ENCODE measurements around the gene CACNB2.
A peak's percentile ranks its signal among the peaks of the same experiment; 100 is the strongest.

Gene CACNB2

DNA sequence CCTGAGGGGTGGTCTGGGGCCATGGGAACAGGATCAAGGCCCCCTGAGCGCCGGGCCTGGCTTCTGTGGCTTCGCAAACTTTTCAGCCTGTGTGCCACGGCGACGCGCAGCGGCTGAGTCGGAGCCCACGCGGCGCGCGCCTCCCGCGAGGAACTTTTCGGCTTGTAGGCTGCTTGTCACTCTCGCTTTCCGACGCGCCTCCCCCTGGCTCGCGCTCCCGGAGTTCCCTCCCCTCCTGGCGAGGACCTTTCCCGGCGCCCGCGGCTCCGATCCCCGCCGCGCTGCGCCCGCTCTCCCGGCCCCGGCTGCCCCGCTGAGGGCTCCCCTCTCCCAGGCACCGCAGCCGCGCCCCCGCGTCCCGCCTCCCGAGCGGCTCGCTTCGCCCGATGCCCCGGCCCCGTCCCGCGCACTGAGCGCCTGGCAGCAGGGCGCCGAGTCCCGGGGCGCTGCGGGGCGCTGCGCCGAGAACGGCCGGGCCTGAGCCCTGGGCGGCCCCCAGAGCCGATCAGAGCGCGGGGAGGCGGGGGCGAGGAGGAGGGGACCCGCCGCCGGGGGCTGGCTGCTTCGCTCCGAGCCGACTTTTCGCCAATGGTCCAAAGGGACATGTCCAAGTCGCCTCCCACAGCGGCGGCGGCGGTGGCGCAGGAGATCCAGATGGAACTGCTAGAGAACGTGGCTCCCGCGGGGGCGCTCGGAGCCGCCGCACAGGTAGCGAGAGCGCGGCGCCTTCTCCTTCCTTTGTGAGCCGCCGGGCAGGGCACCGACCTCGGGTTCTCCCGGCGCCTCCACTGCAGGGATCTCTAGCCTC lies at the start of gene CACNB2:
CACNB2 (plus strand) TSS at position 276 of the 808 bp plus-strand sequence.
- peak; percentile 73 for DNase-seq (ENCODE audit: low spot score)

DNA sequence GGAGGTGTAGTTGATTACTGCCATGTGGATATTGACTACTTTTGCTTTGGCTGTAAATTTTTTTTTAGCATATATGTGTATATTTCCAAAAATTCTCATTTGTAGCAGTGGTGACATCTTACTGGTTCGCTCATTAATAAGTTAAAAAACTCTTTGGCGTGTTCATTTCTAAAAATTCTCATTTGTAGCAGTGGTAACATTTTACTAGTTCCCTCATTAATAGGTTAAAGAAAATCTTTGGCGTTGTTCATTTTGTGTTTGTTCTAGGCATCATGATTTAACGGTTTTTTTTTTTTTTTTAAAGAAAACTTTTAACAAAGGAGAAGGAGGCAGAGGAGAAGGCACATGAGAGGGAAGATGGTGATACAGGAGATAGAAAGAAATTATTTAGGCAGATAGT lies 45.9 kb upstream of the CACNB2 start:
- DNase-seq (ENCODE audit: low spot score): no peak

DNA sequence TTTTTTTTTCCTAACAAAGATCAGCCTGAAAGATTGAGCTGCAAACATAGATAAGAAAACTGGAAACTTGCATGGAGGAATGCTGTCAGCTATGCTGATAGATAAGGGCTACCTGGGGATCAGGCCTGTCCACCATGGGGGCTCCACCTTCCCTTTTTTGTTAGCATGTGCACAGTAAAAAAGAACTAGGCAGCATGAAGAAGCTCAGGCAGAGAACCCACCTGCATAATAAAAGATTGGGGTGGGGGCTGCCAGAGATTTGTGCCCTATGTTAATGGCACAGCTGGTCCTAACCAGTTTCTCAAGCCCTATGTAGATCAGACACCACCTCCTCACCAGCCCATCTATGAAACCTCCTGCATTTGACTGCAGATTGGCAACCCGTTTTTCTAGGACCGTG lies 45.4 kb upstream of the CACNB2 start:
- DNase-seq (ENCODE audit: low spot score): no peak

DNA sequence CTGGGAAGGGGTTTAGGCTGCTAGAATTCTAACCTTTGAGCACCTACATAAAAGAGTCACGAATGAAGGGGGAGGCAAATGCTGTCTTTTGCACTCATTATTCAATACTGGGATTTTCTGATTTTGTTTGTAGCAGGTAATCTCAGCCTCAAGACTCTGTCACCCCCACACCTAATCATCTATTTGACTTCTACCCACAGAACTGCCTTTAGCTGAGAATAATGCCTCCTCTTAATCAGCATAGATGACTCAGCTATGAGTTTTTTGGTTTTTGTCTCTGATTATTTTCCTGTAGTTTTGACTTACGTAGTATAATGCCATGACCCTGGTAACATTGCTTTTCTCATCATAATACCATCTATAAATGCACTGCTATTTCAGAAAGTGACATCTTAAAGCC lies 42.7 kb upstream of the CACNB2 start:
- DNase-seq (ENCODE audit: low spot score): no peak

DNA sequence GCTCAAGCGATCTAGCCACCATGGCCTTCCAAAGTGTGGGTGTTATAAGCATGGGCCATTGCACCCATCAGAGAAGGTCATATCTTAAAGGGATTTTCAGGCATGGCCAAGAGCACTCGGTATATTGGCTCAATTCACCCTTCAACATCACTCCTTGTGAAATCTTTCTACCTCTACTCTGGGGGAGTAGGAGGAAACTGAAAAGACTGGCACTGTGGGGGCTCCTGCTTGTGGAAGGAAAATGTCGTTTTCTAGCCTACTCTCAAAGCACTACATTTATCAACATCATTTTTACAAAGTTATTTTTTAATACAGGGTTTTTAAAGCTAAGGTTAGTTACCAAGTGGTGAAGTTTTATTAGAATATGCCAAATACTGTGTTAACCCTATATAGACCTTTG lies 42.0 kb upstream of the CACNB2 start:
- no peak for DNase-seq (ENCODE audit: low spot score)

DNA sequence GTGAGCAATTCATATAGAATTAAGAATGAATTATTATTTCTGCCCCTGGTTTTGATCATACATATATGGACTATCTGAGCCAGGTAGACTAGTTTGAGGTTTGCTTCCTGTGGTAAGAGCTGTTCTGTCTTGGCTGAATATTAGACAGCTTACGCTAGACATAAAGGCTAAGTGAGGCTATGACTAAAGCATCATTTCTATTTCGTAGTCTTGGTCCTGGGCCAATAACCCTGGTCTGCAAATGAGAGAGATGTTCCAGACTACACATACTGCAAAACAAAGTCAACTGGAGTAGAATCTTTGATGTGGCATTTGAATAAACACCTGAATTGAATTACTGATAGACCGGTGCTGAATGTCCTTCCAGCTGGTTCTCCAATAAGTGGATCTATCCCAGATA lies 40.8 kb upstream of the CACNB2 start:
- DNase-seq (ENCODE audit: low spot score): no peak

DNA sequence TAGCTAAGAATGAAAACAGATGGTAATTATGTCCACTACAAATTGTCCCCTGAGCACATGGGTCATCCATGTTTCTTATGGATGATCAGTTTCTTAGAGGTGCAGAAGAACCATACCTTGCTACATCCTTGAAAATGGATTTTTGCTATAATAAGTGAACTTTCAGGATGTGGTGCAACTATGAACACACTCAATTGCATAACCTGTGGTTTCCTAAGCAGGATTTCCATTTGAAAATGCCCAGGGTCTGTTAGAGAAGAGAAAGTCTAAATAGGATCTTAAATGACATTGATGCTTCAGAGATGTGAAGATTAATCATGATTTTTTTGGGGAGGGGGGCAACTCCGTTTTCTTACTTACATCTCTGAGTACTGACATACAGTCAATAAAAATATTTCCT lies 39.6 kb upstream of the CACNB2 start:
- DNase-seq (ENCODE audit: low spot score): no peak

DNA sequence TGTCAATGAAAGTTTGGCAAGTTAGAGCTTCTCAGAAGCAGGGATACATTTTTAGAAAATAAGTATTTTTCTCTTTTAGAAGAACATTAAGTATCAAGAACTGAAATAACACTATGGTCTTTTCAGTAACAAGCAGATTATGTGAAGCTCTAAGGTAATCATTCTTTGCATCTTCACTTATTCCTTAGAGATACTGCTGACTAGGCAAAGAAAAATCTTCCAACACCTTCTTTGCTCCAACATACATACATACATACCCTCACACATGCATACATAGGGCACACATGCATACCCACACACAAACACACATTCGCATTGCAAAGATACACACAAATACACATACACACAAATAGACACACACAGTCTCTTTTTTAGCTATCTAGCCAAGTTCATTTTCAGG lies 37.8 kb upstream of the CACNB2 start:
- no peak for DNase-seq (ENCODE audit: low spot score)

DNA sequence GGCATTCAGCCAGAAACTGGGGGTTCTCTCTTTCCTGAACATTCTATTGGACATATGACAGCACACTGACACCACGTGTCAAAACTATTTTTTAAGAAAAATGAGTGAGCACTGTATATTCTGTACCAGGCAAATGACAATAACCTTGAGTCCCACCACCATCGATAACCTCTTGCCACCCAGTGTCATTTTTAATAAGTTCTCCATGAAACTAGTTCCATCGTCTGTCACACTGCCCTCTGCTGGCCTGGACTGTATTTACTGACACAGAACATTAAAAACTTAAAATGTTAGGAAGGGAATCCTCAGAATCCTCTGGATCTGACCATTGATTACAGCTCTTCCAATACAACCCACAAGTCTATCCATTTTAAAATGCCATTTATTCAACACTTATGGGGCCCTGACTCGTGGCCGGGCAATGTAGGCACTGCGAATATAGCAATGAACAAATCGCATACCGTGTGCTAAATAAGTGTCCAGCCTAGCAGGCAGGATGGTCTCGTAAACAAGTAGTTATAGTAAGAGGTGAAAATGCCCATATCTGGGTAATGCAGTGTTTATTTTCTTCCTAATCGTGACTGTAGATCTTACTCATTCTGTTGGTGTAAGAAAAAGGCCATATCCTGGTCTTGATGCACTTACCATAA lies 35.9 kb upstream of the CACNB2 start:
- DNase-seq (ENCODE audit: low spot score): peak; percentile 55

DNA sequence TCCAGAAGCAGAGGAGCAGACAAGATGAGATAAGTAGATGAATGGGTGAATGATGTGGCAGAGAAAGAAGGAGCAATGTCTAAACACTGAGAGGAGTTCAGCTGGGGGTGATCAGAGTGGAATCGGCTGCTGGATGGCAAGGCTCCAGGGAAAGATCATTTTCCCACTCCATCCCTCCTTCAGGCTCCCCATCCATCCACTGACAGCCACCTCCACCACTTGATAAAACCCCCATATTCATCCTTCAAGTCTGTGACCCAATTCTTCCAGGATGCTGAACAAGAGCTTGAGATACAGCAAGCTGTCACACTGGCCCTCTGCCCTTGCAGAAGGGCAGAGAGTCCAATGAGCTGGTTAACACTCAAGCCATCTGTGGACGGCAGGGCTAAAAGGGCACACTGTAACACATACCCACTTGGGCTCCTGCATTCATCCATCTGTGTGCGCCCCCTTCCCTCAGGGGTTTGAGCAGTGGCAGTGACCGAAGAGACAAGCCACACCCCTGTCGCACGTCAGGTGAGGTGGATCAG lies 30.8 kb upstream of the CACNB2 start:
- DNase-seq (ENCODE audit: low spot score): no peak

DNA sequence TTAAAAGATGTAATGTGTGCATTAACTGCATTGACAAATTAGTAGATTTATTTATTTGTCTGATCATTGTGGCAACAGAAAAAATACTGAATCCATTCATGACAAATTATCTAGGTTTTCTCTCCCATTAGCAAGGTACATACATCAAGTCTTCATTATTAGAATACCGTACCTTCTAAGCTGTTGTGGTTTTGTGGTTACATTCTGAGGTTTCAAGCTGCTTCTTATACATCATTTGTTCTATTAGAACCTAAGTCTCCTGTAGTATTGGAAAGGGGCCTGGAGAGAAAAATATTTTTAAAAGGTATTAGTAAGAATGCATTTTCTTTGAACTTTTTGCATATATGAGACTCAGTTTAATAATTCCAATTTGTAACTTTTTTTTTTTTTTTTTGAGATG lies 26.3 kb upstream of the CACNB2 start:
- DNase-seq (ENCODE audit: low spot score): no peak

DNA sequence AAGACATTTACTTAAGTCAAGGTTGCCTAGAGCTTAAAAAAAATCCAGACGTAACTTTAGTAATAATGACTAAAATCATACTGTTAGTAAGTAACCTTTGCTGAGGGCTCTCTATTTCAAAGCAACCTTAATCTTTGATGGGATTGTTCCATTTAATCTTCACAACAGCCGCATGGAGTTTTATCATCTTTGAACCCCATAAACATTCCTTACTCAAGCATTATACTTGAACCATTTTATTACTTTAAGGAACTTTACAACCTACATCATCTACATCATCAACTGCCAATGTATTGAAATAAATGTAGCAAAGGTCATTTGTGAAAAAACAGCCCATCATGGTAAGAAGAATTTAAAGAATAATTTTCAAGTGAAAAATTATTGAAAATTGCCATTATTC lies 22.9 kb upstream of the CACNB2 start:
- no peak for DNase-seq (ENCODE audit: low spot score)

DNA sequence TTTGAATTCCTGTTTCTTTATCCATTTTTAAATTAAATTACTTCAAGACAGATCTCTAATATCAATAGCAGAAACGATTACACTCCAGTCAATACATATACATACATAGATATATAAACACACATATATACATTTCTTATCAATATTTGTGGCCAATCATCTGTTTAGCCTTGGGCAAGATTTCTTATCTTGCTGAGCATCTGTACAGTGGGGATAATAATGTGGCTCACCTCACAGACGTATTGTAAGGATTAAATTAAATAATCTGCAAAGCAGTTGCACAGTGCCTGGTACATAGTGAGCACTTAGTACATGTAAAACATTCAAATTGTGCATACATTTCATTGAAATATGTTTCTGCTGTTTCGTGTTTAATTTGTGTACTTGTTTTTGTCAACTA lies 17.5 kb upstream of the CACNB2 start:
- no peak for DNase-seq (ENCODE audit: low spot score)

DNA sequence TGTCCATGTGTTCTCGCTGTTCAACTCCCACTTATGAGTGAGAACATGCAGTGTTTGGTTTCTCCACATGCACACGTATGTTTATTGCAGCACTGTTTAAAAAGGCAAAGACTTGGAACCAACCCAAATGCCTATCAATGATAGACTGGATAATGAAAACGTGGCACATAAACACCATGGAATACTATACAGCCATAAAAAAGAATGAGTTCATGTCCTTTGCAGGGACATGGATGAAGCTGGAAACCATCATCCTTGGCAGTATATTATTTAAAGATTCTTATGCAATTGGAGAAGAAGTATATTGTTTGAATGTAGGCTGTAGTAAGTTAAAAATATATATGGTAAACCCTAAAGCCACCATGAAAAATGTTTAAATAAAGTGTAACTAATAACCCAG lies 7.2 kb upstream of the CACNB2 start:
- no peak for DNase-seq (ENCODE audit: low spot score)

DNA sequence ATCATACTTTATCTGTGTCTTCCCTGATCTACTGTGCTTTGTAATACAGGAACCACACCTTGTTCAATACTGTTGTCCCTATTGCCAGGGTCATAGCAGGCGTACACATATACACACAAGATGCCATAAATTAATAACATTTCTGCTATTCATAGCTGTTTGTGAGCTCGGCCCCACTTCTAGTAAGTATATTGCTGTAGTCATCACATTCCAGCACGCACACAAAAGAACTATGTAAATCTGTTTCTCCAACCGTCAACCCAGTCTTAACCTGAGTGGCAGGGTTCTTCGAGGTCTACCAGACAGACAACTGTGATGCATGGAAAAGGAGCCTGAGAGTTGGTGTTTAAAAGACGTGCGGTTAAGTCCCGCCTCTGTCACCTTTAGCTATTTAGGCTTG lies 5.7 kb upstream of the CACNB2 start:
- no peak for DNase-seq (ENCODE audit: low spot score)

DNA sequence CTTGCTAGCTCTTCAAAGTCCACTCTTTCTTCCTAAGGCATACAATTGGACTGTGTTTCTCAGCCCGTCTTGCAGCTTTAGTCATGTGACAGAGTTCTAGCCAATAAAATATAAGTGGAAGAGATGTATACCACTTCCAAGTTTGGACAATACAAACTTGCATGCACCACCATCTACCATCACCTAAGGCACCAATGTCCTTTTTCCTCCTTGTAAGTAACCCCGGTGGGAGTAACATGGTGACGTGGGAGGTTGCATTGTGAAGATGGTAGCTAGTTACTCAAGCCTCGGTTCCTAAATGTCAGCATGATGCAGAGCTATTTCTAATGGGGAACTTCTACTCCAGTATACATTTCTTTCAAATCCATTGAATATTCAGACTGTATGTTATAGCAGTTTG lies 5.3 kb upstream of the CACNB2 start:
- DNase-seq (ENCODE audit: low spot score): no peak

DNA sequence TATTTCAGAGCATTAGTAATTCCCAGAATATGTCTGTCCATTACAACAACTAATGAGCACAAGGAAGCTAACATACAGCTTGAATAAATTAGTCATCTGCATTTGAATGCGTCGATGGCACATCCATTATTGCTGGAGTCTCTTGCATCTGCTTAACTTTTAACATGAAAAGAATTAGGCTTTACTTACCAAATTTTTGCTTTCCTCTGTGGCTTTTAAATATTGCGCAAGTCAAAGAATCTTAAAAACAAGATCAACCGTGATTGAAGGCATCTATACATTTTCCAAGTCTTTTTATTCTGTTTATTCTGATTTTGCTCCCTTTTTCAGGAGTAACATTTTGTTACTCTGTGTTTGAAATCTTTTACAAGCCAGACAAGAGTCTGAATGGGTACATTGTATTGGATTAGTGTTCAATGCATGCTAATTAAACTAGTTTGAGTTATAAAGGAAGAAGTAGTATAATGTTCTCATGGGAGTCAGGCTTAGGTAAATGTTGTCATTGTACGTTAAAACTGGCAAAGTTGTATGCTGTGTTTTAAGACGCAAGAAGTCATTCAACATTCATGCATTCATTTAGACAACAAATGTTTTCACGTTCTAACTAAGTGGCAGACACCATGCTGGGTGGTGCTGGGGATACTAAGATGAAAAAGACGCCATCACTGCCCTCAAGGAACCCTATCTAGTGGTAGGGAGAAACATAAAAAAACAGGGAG lies 4.0 kb upstream of the CACNB2 start:
- no peak for DNase-seq (ENCODE audit: low spot score)

DNA sequence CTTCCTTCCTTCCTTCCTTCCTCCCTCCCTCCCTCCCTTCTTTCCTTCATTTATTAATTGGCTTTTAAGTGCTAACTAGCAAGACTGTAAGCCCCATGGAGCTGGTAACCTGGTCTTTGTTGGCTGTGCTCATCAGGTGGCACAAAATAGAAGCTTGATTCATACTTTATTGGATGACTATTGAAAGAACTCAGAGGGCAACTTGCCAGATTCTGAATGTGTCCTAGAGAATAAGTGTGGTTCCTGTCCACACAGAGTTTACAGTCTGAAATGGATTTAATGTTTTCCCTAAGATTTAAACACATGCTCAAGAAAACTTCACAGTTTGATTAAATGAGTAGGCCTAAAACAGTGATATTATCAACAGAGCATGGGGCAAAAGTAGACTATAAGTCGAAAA lies 3.1 kb upstream of the CACNB2 start:
- no peak for DNase-seq (ENCODE audit: low spot score)

DNA sequence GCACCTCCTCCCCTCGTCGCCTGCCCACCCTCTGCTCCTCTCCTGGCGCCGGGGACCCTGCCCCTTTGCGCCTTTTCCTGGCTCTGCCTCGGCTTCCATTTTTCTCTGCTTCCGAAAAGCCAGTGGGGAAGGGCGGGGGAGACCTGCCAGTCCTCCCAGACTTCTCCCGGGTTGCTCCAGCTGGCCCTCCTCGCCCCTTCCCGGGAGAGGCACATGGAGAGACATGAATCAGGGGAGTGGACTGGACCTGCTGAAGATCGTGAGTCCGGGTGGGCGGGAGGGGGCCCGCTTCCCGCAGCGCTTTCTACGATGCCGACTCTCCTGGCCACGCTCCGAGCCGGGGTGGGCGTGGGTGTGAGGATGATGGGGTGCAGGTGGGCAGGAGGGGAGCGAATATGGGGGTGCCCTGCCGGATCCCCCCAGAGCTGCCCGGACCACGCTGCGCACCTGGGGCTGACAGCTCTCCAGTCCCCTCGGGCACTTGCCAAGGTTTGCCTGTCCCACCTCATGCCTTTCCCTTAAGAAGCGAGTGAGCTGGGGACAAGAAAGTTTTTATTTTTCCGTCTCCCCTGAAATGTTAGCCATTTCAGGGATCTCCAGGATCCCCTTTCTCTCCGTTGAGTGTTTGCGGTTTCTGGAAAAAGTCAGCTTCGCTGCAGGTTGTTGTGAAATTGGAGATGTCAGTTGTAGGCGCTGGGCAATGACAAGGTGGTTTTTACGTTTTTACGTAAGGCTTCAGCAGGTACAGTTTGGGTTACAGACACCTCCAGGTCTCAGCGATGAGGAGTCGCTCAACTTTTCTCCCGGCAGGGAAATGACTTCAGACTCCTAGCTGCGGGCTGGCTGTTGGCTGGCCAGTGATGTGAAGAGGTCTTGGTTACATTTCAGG lies 977 bp downstream of the CACNB2 start:
- no peak for DNase-seq (ENCODE audit: low spot score)

DNA sequence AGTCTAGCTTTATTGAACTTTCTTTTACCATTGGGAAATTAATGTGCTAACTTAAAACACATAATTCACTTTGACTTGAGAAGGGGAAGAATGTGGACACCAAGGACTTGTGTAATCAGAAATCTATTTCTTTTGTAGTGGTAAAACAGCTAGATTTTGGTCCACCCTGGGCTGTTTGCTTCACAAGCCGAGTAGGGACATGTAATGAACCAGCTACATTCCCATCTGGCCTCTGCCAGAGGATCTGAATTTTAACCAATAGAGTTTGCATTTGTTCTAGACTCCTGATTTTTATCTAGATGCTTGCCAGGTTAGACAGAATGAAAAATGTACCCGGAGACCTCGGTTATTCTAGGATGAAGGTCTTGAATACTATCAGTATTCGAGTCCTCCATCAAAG lies 1.9 kb downstream of the CACNB2 start:
- no peak for DNase-seq (ENCODE audit: low spot score)

DNA sequence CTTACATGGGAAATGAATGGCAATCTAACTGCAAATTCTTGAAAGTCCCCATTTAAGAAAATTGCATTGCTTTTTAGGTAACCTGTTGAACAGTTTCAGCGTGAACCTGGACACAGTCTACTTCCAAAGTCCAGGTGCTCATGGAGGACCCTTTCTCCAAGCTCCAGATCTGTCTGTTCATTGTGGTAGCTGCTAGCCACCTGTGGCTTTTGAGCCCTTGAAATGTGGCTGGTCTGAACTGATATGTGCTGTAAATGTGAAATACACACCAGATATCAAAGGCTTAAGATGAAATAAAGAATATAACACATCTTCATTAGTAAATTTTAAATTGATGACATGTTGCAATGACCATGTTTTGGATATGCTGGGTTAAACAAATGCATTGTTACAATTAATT lies 4.2 kb downstream of the CACNB2 start:
- DNase-seq (ENCODE audit: low spot score): no peak

DNA sequence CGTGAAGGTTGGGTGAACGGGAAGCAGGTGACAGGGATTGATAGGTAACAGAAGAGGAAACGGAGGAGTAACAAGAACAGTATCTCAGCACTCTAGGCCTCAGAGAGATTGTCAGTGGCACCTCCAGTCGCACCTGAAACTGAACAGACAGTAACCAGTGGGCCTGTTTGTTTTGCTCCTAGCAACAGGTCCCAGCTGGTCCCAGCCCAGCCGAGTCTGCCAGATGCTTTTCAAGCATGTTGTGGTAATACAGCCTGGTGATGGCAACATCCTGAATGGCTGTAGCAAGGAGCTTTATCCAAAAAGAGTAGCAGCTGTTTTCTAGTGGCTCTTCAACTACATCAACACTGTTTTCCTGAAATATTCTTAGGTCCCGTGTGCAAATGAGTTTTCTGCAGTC lies 4.7 kb downstream of the CACNB2 start:
- DNase-seq (ENCODE audit: low spot score): no peak
